Mammary epithelial cell (primary cell): Measurements from ENCODE around the gene PFN3.
A peak's percentile ranks its signal among the peaks of the same experiment; 100 is the strongest.

Source experiments
- CTCF ChIP-seq, 2 donors: IDR thresholded peaks in 1 of 2; conservative IDR thresholded peaks in 1 of 2; 2 replicates each; pipeline ENCODE4 v1.5.1; 2011 to 2012; ENCODE audit warnings: inconsistent platforms in 2 of 2, low read length in 2 of 2, mild to moderate bottlenecking in 2 of 2, control low read depth in 1 of 2, low read depth in 1 of 2; ENCODE audit not compliant: insufficient read depth in 1 of 2; ENCODE audit errors: extremely low read depth in 1 of 2
- EZH2 ChIP-seq: IDR thresholded peaks from 2 replicates; pipeline ENCODE4 v1.6.1; 2012; ENCODE audit warnings: low read length, inconsistent platforms, borderline replicate concordance

- peak in 1 of 2 donors; percentile 10 for TF ChIP-seq CTCF (conservative IDR thresholded peaks at IDR 0.05 in 1 of 2, IDR thresholded peaks at IDR 0.05 in 1 of 2; ENCODE audit: extremely low read depth in 1 of 2, insufficient read depth in 1 of 2, low read depth in 1 of 2, low read length in 2 of 2)
- no peak for TF ChIP-seq EZH2
Measured at GRCh38 chr5:177362610-177363507, 37.6 kb downstream of the PFN3 start.
